ENCODE data around the gene SUCO. TPM values are rescaled to one million over a fixed set of nuclear protein-coding genes. Genes with fewer than 3 reads are reported as not detected.

The SUCO gene
- total RNA-seq, 3 donors from 2014 or later (not counting 1 experiment from before 2014, with no cell fraction given) = 86.0 to 97.5 (median 96.0) TPM

DNA sequence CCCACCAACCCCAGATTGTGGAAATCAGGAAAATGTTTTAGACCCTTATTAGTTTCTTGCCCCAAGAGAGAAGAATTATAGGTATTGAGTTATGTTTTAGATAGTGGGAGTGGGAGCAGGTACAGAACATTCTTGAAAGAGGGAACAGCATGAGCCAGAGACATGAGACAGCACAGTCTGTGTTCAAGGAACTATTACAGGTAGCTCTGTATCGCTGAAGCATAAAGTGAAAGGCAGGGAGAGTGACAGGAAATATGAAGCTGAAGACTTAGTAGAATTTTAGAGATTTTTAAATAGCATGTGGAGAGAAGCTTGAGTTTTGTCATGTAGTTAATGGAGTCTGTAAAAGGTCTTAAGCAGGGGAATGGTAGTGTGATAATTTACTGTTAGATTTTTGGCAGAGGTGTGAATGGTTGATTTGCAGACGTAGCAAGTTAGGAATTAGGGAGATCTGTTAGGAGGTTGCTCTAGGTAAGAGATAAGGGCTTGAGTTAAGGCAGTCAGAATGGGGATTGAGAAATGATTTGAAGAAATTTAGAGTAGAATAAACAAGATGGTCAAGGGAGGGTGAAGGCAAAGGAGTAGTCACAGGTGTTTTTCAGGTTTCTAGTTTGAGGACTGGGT is 11.6 kb downstream of the SUCO start:
- Mint-ChIP-seq H3K27ac (no peak overlapping the region), H3K9me3 (no peaks in the 10 kb centered on the region), H3K27me3 (ENCODE audit: low read depth in 2 of 2) (no peaks in the 10 kb centered on the region), H3K4me3 (no peak overlapping the region), H3K36me3 (no peaks in the 10 kb centered on the region), H3K4me1 (peaks cover 41 to 43% of the 10 kb centered on the region in 2 donors)
- ATAC-seq (peak; percentile 48 to 59 (median 54)), DNase-seq (peak in 1 of 2 donors; percentile 11)
- peaks cover 7% of the 10 kb centered on the region for H3K4me1 ChIP-seq (ENCODE audit: control insufficient read depth, insufficient read depth, low read length)
- intact Hi-C loops (cut with micrococcal nuclease) = no loop called here
- WGBS (ENCODE audit: insufficient coverage) = 31% methylated on average over 2 of the region's 2 CpGs
- H3K4me3 ChIP-seq (ENCODE audit: low read length) = no peak overlapping the region
- no peak overlapping the region for H3K27ac ChIP-seq (ENCODE audit: low read length)
- TF ChIP-seq, protein P1, sequence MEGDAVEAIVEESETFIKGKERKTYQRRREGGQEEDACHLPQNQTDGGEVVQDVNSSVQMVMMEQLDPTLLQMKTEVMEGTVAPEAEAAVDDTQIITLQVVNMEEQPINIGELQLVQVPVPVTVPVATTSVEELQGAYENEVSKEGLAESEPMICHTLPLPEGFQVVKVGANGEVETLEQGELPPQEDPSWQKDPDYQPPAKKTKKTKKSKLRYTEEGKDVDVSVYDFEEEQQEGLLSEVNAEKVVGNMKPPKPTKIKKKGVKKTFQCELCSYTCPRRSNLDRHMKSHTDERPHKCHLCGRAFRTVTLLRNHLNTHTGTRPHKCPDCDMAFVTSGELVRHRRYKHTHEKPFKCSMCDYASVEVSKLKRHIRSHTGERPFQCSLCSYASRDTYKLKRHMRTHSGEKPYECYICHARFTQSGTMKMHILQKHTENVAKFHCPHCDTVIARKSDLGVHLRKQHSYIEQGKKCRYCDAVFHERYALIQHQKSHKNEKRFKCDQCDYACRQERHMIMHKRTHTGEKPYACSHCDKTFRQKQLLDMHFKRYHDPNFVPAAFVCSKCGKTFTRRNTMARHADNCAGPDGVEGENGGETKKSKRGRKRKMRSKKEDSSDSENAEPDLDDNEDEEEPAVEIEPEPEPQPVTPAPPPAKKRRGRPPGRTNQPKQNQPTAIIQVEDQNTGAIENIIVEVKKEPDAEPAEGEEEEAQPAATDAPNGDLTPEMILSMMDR (IDR thresholded peaks at IDR 0.05) = no peak
- no peaks in the 10 kb centered on the region for H3K36me3 ChIP-seq (ENCODE audit: control insufficient read depth, insufficient read depth, low read length)
- no peaks in the 10 kb centered on the region for H3K9me3 ChIP-seq (ENCODE audit: control insufficient read depth, insufficient read depth, low read length)
- H3K27me3 ChIP-seq (ENCODE audit: control insufficient read depth, insufficient read depth, low read length) = no peaks in the 10 kb centered on the region

DNA sequence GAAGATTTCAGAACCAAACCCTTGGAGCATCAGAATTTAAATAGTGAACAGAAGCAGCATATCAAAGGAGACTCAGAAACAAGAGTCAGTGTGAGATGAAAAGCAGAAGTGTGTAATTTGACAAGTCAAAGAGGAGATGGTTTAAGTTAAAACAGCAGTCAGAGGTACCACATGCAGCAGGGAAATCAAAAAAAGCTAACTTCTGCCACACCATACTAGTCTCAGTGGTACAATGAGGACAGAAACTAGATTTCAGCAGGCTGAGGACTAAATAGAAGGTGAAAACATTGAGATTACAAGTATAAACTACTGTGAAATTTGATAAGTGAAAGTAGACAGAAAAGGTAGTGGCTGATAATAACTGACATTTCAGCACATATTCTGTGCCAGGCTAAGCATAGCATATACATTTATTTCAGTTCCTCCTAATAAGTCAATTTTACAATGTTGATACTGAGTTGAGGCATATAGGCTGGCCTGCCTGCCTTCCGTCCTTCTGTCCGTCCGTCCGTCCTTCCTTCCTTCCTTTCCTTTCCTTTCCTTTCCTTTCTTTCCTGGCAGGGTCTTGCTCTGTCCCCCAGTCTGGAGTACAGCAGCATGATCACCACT is 12.6 kb downstream of the SUCO start:
- Mint-ChIP-seq H3K27ac (no peak overlapping the region), H3K4me3 (no peak overlapping the region), H3K27me3 (ENCODE audit: low read depth in 2 of 2) (no peaks in the 10 kb centered on the region), H3K9me3 (no peaks in the 10 kb centered on the region), H3K4me1 (peaks cover 45 to 47% of the 10 kb centered on the region in 2 donors), H3K36me3 (no peaks in the 10 kb centered on the region)
- Histone ChIP-seq H3K4me1 (ENCODE audit: control insufficient read depth, insufficient read depth, low read length) (peaks cover 7% of the 10 kb centered on the region), H3K36me3 (ENCODE audit: control insufficient read depth, insufficient read depth, low read length) (no peaks in the 10 kb centered on the region), H3K4me3 (ENCODE audit: low read length) (no peak overlapping the region), H3K27ac (ENCODE audit: low read length) (no peak overlapping the region), H3K27me3 (ENCODE audit: control insufficient read depth, insufficient read depth, low read length) (no peaks in the 10 kb centered on the region), H3K9me3 (ENCODE audit: control insufficient read depth, insufficient read depth, low read length) (no peaks in the 10 kb centered on the region)
- TF ChIP-seq, protein P1 (IDR thresholded peaks at IDR 0.05) = no peak
- ATAC-seq = peak; percentile 29 to 30 (median 29)
- DNase-seq = no peak
- WGBS (ENCODE audit: insufficient coverage) = 83% methylated on average over 4 of the region's 4 CpGs
- intact Hi-C loops (cut with micrococcal nuclease) = no loop called here

DNA sequence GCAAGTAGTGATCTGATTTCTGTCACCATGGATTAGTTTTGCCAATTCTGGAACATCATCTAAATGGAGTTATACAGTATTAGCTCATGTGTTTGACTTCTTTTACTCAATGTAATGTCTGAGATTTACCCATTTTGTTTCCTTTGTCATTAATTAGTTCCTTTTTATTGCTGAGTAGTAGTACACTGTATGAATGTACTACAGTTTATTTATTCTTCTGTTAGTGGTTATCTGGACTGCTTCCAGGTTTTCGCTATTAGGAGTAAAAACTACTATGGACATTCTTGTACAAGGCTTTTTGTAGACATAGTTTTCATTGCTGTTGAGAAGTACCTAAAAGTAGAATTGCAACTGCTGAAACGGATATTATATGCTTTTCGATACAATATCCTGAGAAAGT is 14.1 kb downstream of the SUCO start:
- Mint-ChIP-seq H3K36me3 (no peaks in the 10 kb centered on the region), H3K4me1 (peaks cover 41 to 43% of the 10 kb centered on the region in 2 donors), H3K27ac (no peak overlapping the region), H3K27me3 (ENCODE audit: low read depth in 2 of 2) (no peaks in the 10 kb centered on the region), H3K4me3 (no peak overlapping the region), H3K9me3 (no peaks in the 10 kb centered on the region)
- no peaks in the 10 kb centered on the region for H3K36me3 ChIP-seq (ENCODE audit: control insufficient read depth, insufficient read depth, low read length)
- H3K4me1 ChIP-seq (ENCODE audit: control insufficient read depth, insufficient read depth, low read length) = peaks cover 4% of the 10 kb centered on the region
- no peak overlapping the region for H3K27ac ChIP-seq (ENCODE audit: low read length)
- H3K27me3 ChIP-seq (ENCODE audit: control insufficient read depth, insufficient read depth, low read length) = no peaks in the 10 kb centered on the region
- intact Hi-C loops (cut with micrococcal nuclease) = no loop called here
- TF ChIP-seq, protein P1 (IDR thresholded peaks at IDR 0.05) = no peak
- no peak for DNase-seq
- ATAC-seq = no peak
- no peaks in the 10 kb centered on the region for H3K9me3 ChIP-seq (ENCODE audit: control insufficient read depth, insufficient read depth, low read length)
- 100% methylated on average over 3 of the region's 3 CpGs for WGBS (ENCODE audit: insufficient coverage)
- H3K4me3 ChIP-seq (ENCODE audit: low read length) = no peak overlapping the region

Data from natural killer cell (primary cell).